ENCODE results near the gene ADGRE3.

ADGRE3 gene

DNA sequence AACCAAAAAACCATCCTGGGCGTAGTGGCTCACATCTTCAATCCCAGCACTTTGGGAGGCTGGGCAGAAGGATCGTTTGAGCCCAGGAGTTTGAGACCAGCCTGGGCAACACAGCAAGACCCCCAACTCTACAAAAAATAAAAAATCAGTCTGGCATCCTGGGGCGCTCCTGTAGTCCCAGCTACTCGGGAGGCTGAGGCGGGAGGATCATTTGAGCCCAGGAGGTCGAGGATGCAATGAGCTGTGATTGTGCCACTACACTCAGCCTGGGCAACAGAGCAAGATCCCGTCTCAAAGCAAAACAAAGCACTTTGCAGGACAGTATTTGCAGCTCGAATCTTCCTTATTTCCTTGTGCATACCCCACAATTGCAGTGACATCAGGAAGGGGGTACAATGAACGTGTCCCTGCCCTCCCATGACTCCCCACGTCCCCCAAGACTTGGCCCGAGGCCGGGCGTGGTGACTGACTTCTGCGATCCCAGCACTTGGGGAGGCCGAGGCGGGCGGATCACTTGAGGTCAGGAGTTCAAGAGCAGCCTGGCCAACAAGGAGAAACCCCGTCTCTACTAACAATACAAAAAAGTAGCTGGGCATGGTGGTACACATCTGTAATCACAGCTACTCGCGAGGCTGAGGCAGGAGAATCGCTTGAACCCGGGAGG lies 103.6 kb downstream of the ADGRE3 start:
- no peak for TF ChIP-seq CTCF (conservative IDR thresholded peaks at IDR 0.05; ENCODE audit: control insufficient read depth, insufficient read depth, low read depth, low read length)
- H3K4me3 ChIP-seq (ENCODE audit: control insufficient read depth, low read depth, low read length): peak overlapping the region; percentile 96
- DNase-seq (ENCODE audit: low read depth): no peak
